Activated naive CD4-positive, alpha-beta T cell treated with anti-CD3 and anti-CD28 coated beads, Interleukin-2, amount 50 U/mL, for 24 hours (primary cell): ENCODE results near the gene ARHGEF16.

Experiments
- H3K27ac Mint-ChIP-seq: one replicate; pipeline ENCODE4 v1.8.0; 2021; ENCODE audit warnings: mild to moderate bottlenecking, mixed read lengths
- H3K27me3 Mint-ChIP-seq: one replicate; pipeline ENCODE4 v1.8.0; 2021; ENCODE audit warnings: mixed read lengths
- H3K36me3 Mint-ChIP-seq: one replicate; pipeline ENCODE4 v1.8.0; 2021; ENCODE audit warnings: mixed read lengths
- H3K4me1 Mint-ChIP-seq: one replicate; pipeline ENCODE4 v1.8.0; 2021; ENCODE audit warnings: mixed read lengths
- H3K4me3 Mint-ChIP-seq: one replicate; pipeline ENCODE4 v1.8.0; 2021; ENCODE audit warnings: mild to moderate bottlenecking, mixed read lengths
- H3K9me3 Mint-ChIP-seq: one replicate; pipeline ENCODE4 v1.8.0; 2021; ENCODE audit warnings: mixed read lengths

Gene ARHGEF16

DNA sequence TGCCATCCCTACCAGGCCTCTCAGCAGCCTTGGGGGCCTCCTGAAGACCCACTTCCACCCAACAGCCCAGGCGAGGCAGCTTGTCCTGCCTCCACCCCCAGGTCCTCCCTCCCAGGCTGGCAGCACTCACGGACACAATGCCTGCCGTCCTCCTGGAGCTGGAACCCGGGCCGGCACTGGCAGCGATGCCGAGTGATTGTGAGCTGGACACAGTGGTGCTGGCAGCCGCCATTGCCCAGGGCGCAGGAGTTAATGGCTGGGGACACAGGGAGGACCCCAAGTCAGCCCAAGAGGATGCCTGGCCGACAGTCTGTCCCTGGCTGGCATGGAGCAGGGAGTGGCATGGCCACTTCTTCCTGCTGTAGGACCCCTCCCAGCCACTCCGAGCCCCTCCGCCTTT, 60.8 kb downstream of the ARHGEF16 start:
- Mint-ChIP-seq H3K36me3 (no peaks in the 10 kb centered on the region), H3K27ac (no peak overlapping the region), H3K27me3 (no peaks in the 10 kb centered on the region), H3K4me3 (no peak overlapping the region), H3K9me3 (no peaks in the 10 kb centered on the region), H3K4me1 (no peaks in the 10 kb centered on the region)

- Mint-ChIP-seq H3K27ac (no peak overlapping the region), H3K9me3 (no peaks in the 10 kb centered on the region), H3K36me3 (no peaks in the 10 kb centered on the region), H3K27me3 (no peaks in the 10 kb centered on the region), H3K4me3 (no peak overlapping the region), H3K4me1 (no peaks in the 10 kb centered on the region)
These were observed 61.5 kb downstream of the ARHGEF16 start for GRCh38 chr1:3515774-3516480.

DNA sequence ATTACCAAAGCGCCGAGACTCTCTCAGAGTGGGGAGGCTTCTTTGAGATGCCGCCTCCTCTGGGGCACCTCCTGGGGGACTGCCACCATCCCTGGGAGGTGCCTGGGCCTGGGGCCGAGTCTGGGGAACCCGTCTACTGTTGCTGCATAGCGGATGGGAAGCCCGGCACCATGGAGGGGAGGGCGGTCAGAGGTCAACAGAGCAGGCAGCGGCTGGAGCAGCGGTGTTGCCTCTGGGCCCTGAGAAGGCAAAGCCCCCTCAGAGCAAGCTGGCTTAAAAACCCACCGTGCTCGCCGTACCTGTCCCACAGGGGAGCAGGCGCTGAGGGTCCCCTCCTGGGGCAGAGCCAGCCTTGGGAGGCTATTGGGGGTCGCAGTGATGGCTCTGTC, 62.0 kb downstream of the ARHGEF16 start:
- H3K9me3 Mint-ChIP-seq: no peaks in the 10 kb centered on the region
- H3K36me3 Mint-ChIP-seq: no peaks in the 10 kb centered on the region
- no peaks in the 10 kb centered on the region for H3K27me3 Mint-ChIP-seq
- H3K4me3 Mint-ChIP-seq: no peak overlapping the region
- no peaks in the 10 kb centered on the region for H3K4me1 Mint-ChIP-seq
- no peak overlapping the region for H3K27ac Mint-ChIP-seq

GRCh38 chr1:3516911-3517675, 62.6 kb downstream of the ARHGEF16 start:
- no peak overlapping the region for H3K27ac Mint-ChIP-seq
- H3K27me3 Mint-ChIP-seq: no peaks in the 10 kb centered on the region
- no peaks in the 10 kb centered on the region for H3K9me3 Mint-ChIP-seq
- H3K4me1 Mint-ChIP-seq: no peaks in the 10 kb centered on the region
- no peaks in the 10 kb centered on the region for H3K36me3 Mint-ChIP-seq
- no peak overlapping the region for H3K4me3 Mint-ChIP-seq

DNA sequence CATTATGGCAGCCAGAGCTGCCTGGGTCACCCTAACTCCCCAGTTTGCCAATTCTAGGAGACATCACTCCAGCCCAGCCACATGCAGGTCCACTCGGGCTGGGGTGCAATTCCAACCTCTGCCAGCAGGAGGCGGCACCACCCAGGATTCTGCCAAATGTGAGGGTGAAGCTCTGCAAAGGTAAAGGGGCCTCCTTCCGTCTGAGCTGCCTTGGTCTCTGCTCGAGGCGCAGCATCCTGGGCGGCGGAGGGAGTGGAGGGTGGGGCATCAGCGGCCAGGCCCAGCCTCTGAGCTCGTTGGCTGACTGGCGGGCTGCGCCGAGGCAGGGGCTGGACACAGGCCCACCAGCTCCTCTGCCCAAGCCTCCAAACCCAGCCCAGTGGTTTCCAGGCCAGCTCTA, 63.8 kb downstream of the ARHGEF16 start:
- Mint-ChIP-seq H3K36me3 (no peaks in the 10 kb centered on the region), H3K9me3 (no peaks in the 10 kb centered on the region), H3K27me3 (no peaks in the 10 kb centered on the region), H3K4me3 (no peak overlapping the region), H3K27ac (no peak overlapping the region), H3K4me1 (no peaks in the 10 kb centered on the region)

GRCh38 chr1:3518756-3519155, 64.3 kb downstream of the ARHGEF16 start:
- H3K4me3 Mint-ChIP-seq: no peak overlapping the region
- no peaks in the 10 kb centered on the region for H3K4me1 Mint-ChIP-seq
- H3K9me3 Mint-ChIP-seq: no peaks in the 10 kb centered on the region
- no peak overlapping the region for H3K27ac Mint-ChIP-seq
- no peaks in the 10 kb centered on the region for H3K27me3 Mint-ChIP-seq
- H3K36me3 Mint-ChIP-seq: no peaks in the 10 kb centered on the region

- H3K4me1 Mint-ChIP-seq: no peaks in the 10 kb centered on the region
- H3K27ac Mint-ChIP-seq: no peak overlapping the region
- no peak overlapping the region for H3K4me3 Mint-ChIP-seq
- no peaks in the 10 kb centered on the region for H3K9me3 Mint-ChIP-seq
- H3K36me3 Mint-ChIP-seq: no peaks in the 10 kb centered on the region
- no peaks in the 10 kb centered on the region for H3K27me3 Mint-ChIP-seq
These were observed 64.9 kb downstream of the ARHGEF16 start for GRCh38 chr1:3519301-3519885.

- H3K4me1 Mint-ChIP-seq: no peaks in the 10 kb centered on the region
- no peaks in the 10 kb centered on the region for H3K9me3 Mint-ChIP-seq
- H3K27me3 Mint-ChIP-seq: no peaks in the 10 kb centered on the region
- no peak overlapping the region for H3K4me3 Mint-ChIP-seq
- H3K36me3 Mint-ChIP-seq: no peaks in the 10 kb centered on the region
- no peak overlapping the region for H3K27ac Mint-ChIP-seq
These were observed 66.2 kb downstream of the ARHGEF16 start for GRCh38 chr1:3520419-3521378.

GRCh38 chr1:3521426-3521825, 67.0 kb downstream of the ARHGEF16 start:
- Mint-ChIP-seq H3K27me3 (no peaks in the 10 kb centered on the region), H3K4me3 (no peak overlapping the region), H3K36me3 (no peaks in the 10 kb centered on the region), H3K27ac (no peak overlapping the region), H3K4me1 (no peaks in the 10 kb centered on the region), H3K9me3 (no peaks in the 10 kb centered on the region)

- Mint-ChIP-seq H3K27ac (no peak overlapping the region), H3K27me3 (no peaks in the 10 kb centered on the region), H3K4me1 (no peaks in the 10 kb centered on the region), H3K36me3 (no peaks in the 10 kb centered on the region), H3K4me3 (no peak overlapping the region), H3K9me3 (no peaks in the 10 kb centered on the region)
These were observed 67.6 kb downstream of the ARHGEF16 start for GRCh38 chr1:3522112-3522511.

DNA sequence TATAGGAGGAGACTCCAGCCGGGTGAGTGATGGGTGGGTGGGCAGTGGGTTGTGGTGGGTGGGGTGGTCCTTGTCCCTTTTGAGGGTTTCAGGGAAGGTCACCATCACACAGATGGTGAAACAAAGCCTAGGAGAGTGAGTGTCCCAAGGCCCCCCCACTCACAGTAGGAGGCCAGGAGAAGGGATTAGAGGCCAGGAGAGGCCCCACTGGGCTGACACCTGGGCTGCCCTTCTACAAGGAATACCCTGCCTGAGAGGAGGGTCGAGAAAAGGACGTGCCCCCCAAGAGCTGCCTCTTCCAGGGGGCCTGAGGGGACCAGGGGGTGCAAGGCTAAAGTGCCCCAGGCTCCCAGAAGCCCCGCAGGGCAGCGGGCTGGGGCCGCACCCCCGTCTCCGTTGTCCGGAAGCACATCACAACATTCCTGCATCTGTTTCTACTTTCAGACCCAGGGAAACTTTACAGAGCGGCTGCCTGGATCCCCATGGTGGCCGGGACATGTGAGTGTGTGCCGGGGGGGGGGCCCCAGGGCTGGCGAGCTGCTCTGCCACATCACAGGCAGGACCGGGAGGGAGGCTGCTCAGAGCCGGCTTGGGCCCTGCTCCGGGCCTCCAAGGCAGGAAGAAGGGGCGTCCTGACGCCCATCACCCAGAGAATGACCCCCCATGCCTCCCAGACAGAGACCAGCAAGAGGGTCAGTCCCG, 68.2 kb downstream of the ARHGEF16 start:
- Mint-ChIP-seq H3K27ac (no peak overlapping the region), H3K4me1 (no peaks in the 10 kb centered on the region), H3K9me3 (no peaks in the 10 kb centered on the region), H3K4me3 (no peak overlapping the region), H3K27me3 (no peaks in the 10 kb centered on the region), H3K36me3 (no peaks in the 10 kb centered on the region)

- Mint-ChIP-seq H3K9me3 (no peaks in the 10 kb centered on the region), H3K4me1 (peaks cover 7% of the 10 kb centered on the region)
These were observed 69.5 kb downstream of the ARHGEF16 start for GRCh38 chr1:3523980-3524379.

GRCh38 chr1:3524556-3525203, 70.2 kb downstream of the ARHGEF16 start:
- Mint-ChIP-seq H3K27me3 (no peaks in the 10 kb centered on the region), H3K4me3 (no peak overlapping the region), H3K36me3 (no peaks in the 10 kb centered on the region), H3K9me3 (no peaks in the 10 kb centered on the region), H3K27ac (no peak overlapping the region), H3K4me1 (peaks cover 7% of the 10 kb centered on the region)

More at GRCh38 chr1:3523980-3524379, 69.5 kb downstream of the ARHGEF16 start:
- H3K36me3 Mint-ChIP-seq: no peaks in the 10 kb centered on the region
- H3K27me3 Mint-ChIP-seq: no peaks in the 10 kb centered on the region
- no peak overlapping the region for H3K27ac Mint-ChIP-seq
- no peak overlapping the region for H3K4me3 Mint-ChIP-seq

GRCh38 chr1:3525551-3526482, 71.4 kb downstream of the ARHGEF16 start:
- Mint-ChIP-seq H3K27ac (no peak overlapping the region), H3K36me3 (no peaks in the 10 kb centered on the region), H3K27me3 (no peaks in the 10 kb centered on the region), H3K9me3 (no peaks in the 10 kb centered on the region), H3K4me1 (peaks cover 14% of the 10 kb centered on the region), H3K4me3 (no peak overlapping the region)
